Activated CD8-positive, alpha-beta memory T cell treated with anti-CD3 and anti-CD28 coated beads, Interleukin-2, amount 50 U/mL, for 48 hours (primary cell): ENCODE results near the gene PRDX3.

Experiments used
- DNase-seq: peaks from one replicate; pipeline ENCODE4 v3.0.0-alpha.2; 2020

Gene PRDX3

GRCh38 chr10:119119400-119119799, 59.2 kb downstream of the PRDX3 start:
- no peak for DNase-seq

DNA sequence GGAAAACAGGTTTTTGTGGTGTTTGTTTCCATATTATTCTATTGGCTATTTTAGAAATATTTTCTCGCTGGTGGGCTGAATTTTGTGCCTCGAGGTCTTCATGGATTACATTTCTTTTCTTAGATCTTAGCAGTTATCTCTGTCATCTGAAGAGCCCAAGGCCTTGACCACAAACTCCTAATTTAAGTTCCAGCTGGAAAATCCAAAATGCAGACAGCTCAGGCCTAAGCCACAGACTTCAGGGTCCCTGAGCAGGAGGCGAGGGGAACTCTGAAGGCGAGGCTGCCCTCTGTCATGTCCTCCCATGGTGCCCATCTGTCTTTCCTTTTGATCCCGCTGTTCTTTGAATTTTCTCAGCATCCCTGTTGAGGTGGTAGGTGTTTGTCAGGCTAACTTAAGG, 60.4 kb downstream of the PRDX3 start:
- no peak for DNase-seq
